IPS DF 4.7 (cell line): ENCODE data around the gene ALS2CL.

Source experiments
- DNase-seq: peaks from one replicate; pipeline ENCODE4 v3.0.0-alpha.2; 2013; ENCODE audit warnings: low spot score; ENCODE audit errors: extremely low read depth

Gene ALS2CL

DNA sequence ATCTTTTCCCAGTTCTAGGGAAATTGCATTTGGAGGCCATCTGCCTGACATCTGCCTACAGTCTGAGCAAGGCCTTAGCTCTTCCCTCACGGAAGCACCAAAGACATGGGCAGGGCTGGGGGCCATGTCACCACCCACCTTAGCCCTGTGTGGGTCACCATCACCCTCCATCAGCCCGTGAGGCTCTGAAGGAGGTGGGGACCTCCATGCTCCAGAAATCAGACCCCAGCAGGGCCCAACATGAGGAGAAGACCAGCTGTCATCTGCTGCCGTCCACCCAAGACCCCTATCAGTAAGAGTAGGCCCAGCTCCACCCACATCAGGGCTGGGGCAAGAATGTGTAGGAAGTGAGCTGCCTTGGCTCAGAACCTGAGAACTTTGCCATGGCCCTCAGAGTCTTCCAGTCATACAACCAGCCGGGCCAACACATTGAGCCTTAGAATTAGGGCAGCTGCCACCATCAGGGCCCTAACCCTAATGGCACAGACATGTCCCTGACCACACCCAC, 9.6 kb upstream of the ALS2CL start:
- no peak for DNase-seq

DNA sequence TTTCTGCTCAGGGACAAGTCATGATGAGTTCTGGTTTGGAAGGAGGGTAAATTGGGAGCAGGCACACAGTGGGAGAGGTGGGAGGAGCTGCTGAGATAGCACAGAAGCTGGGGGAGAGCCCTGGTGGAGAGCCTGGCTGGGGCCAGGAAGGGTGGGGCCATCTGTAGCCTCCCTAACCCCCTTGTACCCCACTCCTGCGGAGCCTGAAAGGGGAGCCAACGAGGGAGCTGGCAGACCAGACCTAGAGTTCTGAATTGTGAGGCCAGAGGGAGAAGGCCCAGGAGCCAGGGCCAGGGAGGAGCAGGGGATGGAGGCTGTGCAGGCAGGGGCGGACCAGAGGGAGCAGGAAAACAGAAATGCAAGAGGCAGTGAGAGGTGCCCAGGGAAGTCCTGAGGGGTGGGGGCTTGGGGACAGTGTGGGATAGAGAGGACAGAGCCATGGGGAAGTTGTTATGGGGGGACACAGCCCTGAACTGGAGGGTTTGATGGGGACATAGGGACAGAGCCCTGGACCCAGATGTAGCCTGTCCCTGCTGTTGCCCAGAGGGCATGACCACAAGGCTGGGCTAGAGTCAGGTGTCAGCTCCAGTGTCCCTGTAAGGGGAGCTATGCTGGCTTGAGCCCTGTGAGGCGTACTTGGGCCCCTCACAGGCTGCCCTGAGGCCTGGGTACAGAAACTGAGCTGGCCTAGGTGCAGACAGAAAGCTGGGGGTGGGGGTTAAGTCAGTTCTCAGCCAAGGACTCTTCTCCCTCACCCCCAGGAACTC, 8.9 kb upstream of the ALS2CL start:
- no peak for DNase-seq

GRCh38 chr3:46701181-46701939, 7.9 kb upstream of the ALS2CL start, which contains the start of gene TMIE:
Gene TMIE (plus strand): TSS chr3:46701392. CDS start chr3:46701488, 96 bp downstream.
- no peak for DNase-seq

GRCh38 chr3:46700772-46701171, 7.3 kb upstream of the ALS2CL start:
- no peak for DNase-seq

- DNase-seq = no peak
These were observed 6.4 kb upstream of the ALS2CL start for GRCh38 chr3:46699676-46700523.

DNA sequence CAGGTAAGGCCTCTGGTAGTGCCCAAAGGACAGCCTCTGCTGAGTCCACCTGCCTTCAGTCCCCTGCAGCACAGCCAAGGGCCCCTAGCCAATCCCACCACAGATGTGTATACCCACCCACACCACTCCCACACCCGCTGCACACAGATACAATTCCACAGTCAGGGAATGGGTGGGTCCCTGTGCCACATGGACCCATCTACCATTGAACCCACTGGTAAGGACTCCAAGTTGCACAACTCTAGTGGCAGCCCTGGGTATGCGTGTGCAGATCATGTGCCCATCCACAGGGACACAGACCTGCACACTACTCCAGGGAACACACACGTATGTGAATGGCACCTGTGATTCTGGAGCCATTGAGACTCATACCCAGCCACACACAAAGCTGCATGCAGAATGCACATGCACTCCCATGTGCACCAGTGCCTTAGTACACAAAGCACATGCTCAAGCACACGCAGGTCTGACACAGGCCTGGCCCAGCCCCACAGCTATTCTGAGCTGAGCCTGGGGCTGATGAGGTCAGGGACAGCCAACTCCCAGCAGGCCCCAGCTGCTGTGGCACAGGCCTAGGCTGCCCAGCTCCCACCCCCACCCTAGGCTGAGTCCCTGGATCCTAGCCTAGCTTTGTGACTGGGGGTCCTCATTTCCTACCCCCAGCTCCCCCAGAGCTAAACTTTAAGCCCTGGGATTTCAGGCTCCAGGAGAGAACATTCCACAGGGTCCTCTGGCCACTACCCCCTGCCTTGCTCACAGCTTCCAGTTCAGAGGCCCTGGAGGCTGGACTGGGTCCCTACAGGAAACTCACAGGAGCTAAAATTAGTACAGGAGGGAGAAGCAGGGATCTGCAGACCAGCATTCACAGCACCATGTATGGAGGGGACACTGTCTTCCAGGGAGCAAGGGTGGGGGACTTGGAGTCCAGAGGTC, 2.7 kb upstream of the ALS2CL start:
- DNase-seq = no peak

- no peak for DNase-seq
These were observed 1.9 kb upstream of the ALS2CL start for GRCh38 chr3:46695177-46695961.

- DNase-seq = no peak
These were observed 1.0 kb upstream of the ALS2CL start for GRCh38 chr3:46694520-46694919.

DNA sequence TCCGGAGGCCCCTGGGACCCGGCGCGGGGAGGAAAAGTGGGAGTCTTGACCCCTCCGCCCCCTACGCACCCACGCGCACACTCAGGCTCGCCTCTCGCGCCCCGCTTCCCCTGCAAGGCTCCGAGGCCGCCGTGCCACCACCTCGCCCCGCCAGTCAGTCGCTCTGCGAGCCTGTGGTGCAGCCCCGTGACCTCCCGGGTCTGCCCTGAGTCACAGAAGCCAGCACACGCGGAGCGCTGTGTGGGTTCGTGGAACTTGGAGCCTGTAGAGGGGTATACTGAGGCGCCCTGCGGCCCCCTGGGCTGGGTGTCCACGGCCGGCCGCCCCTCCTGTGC, 380 bp upstream of the ALS2CL start:
- no peak for DNase-seq

- DNase-seq = no peak
These were observed 901 bp downstream of the ALS2CL start for GRCh38 chr3:46692566-46692990.

GRCh38 chr3:46690798-46691197, 2.7 kb downstream of the ALS2CL start:
- DNase-seq = no peak

- no peak for DNase-seq
These were observed 8.0 kb downstream of the ALS2CL start for GRCh38 chr3:46685446-46685845.

DNA sequence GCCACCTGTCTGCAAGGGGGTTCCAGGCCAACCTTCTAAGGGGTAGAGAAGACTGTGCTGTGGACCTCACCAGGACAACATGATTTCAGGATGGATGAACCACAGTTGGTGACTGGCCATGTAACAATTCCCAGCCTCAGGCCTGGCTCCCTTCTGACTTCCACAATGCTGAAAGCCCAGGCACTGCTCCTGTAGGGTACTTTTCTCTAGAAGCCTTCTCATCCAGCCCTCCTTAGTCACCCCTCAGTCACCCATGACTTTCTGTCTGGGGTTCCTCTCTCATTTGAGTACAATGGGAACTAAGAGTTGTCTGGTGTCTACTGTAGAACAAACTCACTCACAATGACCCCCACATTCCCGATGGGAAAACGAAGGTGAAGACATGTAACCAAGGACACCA, 8.6 kb downstream of the ALS2CL start:
- no peak for DNase-seq

- DNase-seq = no peak
These were observed 10.5 kb downstream of the ALS2CL start for GRCh38 chr3:46682974-46683373.

DNA sequence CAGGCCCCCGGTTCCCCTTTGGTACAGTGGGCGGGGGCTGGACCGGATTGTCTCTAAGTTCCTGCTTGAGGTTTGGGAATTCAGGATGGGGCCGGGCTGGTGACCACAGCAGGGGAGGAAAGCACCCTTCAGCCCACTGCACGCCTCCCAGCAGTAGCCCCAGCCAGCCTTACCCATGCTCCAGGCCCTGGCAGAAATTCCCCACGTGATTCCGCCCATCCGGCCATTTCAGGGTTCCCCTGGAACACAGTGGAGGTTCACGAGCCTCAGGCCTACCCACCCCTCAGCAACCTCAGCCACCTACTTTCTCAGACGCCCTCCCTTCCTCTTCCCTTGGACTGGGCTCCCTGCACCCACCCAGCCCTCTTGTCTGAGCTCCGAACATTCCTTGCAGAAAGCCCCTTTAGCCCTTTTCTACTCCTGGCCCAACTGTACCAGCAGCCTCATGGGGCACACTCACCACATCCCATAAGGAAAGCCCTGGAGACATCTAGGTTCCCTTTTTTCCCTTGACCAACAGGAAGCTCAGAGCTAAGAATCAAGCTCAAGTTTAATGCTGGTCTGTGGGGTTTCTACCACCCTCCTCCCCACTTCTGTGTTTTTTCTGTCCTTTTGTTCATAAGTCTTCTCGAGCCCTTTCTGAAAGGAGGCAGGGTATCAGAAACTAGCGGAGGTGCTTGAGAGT, 11.5 kb downstream of the ALS2CL start:
- DNase-seq = no peak

DNA sequence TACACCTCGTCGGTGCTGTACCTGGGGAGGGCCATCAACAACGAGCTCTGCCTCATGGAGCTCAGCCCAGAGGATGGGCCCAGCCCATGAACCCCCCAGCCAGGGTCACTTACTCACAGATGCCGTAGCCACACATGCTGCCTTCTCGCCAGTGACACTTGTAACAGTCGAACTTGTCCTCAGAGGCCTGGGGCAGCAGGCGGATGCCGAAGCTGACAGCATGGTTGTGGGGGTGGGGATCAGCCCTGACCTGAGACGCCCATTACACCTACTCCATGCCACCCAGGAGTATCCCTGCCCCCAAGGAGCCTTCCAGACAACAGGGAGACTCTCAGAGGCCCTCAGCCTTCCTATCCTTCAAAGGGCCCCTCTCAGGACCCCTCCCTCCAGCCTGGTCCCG, 12.1 kb downstream of the ALS2CL start:
- DNase-seq = no peak

DNA sequence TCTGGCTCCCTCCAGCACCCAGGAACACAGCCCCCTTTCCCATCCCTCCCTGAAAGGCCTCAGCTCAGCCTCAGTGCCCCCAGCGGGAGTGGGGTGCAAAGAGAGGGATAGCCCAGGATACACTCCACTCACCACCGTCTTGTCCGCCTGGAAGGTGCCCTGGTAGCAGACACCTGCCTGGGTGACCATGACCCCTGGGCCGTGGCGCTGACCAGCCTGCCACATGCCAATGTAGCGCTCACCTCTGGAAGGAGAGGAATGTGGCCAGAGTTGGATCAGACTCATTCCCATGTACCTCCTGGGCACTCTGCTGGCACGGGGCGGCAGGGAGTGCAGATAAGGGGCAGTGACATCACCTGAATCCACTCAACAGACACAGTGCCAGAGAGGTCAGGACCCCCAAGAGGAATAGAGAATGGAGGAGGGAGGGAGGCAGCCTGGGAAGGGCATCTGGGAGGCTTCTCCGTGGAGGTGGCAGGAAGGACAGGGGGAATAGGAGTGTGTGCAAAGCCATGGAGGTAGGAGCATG, 13.1 kb downstream of the ALS2CL start:
- no peak for DNase-seq

- DNase-seq = no peak
These were observed 13.8 kb downstream of the ALS2CL start for GRCh38 chr3:46679681-46680080.

DNA sequence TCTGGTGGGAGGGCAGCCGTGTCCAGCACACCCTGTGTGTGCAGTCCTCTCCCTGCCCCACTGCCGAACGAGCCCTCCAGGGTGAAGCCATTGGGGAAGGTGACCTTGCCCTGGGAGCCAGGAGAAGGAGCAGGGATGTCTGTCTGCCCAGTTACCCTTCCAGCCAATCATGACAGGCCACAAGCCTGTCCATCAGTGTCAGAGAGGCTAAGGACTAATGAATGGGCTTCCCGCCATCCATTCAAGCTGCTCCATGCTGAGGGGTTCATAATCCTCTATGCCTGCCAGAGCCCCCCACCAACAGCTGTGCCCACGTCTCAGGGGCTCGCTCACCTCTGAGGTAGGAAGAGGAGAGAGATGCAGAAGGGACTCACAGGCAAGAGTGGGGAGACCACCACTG, 15.2 kb downstream of the ALS2CL start:
- no peak for DNase-seq
